Vagina (tissue), 2 donors: ENCODE results near the gene CSTF2T.

Experiments used
- POLR2A ChIP-seq, 2 donors: fragments of 450-650 bp; IDR thresholded peaks; one replicate each; pipeline ENCODE4 v1.6.1; 2017; ENCODE audit warnings: antibody characterized with exemption in 2 of 2, mild to moderate bottlenecking in 2 of 2, moderate library complexity in 2 of 2
- POLR2AphosphoS5 ChIP-seq, 2 donors: sonication (generic); formaldehyde crosslinking; IDR thresholded peaks; one replicate each; pipeline ENCODE4 v1.9.0; 2017; ENCODE audit warnings: antibody characterized with exemption in 2 of 2, mild to moderate bottlenecking in 2 of 2, low read depth in 1 of 2; ENCODE audit not compliant: insufficient read depth in 1 of 2
- TF ChIP-seq, protein P1 (sequence below), 3 experiments: fragments of 450-650 bp in 2 of 3; fragments of 200-600 bp in 1 of 3; sonication (generic) in 1 of 3; IDR thresholded peaks; one replicate each; pipeline ENCODE4 v1.5.1; 2017 to 2019; ENCODE audit warnings: antibody characterized with exemption in 3 of 3, mild to moderate bottlenecking in 2 of 3, moderate library complexity in 2 of 3

DNA sequence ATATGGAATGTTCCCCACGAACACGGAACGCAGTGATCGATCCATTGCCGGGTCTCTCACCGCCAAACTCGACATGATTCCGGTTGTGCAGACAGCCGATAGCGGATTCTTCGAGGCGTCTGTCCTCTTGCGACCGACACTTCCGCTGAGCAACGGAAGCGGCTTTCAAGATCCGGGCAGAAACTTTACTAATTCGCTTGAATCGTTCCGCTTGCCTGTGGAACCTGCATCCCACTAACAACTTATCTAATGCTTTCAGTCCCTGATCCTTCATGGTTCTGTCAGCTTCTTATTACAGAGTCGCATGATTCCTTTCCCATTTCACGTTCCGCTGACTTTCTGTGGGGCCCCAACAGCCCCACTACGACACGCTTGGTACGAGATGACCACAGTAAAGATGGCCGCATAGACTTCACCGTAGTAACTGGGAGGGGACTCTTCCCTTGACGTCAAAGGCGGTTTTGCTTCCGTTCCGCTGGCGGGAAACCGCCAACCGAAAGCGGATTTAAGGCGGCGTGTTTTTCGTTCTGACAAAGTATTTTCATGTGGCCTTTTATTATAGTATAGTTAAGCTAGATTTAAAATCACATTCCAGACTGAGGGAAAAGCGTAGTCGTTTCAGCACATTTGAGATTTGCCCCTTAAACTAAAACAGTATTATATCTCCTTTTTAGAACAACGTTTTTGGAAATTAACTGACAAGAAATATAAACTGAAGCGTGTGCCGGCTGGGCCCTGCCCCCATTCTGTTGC is at the start of gene CSTF2T:
- TF ChIP-seq, protein P1, sequence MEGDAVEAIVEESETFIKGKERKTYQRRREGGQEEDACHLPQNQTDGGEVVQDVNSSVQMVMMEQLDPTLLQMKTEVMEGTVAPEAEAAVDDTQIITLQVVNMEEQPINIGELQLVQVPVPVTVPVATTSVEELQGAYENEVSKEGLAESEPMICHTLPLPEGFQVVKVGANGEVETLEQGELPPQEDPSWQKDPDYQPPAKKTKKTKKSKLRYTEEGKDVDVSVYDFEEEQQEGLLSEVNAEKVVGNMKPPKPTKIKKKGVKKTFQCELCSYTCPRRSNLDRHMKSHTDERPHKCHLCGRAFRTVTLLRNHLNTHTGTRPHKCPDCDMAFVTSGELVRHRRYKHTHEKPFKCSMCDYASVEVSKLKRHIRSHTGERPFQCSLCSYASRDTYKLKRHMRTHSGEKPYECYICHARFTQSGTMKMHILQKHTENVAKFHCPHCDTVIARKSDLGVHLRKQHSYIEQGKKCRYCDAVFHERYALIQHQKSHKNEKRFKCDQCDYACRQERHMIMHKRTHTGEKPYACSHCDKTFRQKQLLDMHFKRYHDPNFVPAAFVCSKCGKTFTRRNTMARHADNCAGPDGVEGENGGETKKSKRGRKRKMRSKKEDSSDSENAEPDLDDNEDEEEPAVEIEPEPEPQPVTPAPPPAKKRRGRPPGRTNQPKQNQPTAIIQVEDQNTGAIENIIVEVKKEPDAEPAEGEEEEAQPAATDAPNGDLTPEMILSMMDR (IDR thresholded peaks at IDR 0.05), result no peak
- TF ChIP-seq POLR2AphosphoS5 (IDR thresholded peaks at IDR 0.05; ENCODE audit: insufficient read depth in 1 of 2, low read depth in 1 of 2), result peak; percentile 81 to 95
- peak in 1 of 2 donors; percentile 44 for TF ChIP-seq POLR2A (IDR thresholded peaks at IDR 0.05)
